IPS-18a (cell line): ENCODE results near the gene CD81.

Experiments used
- H3K27ac ChIP-seq: one replicate; pipeline ENCODE4 v1.5.1; 2013; ENCODE audit warnings: low read length
- H3K27me3 ChIP-seq: one replicate; pipeline ENCODE4 v1.6.1; 2013; ENCODE audit warnings: mild to moderate bottlenecking, low read length; ENCODE audit not compliant: control insufficient read depth, insufficient read depth
- H3K36me3 ChIP-seq: one replicate; pipeline ENCODE4 v1.6.1; 2013; ENCODE audit warnings: low read depth, low read length; ENCODE audit not compliant: control insufficient read depth
- H3K4me1 ChIP-seq: one replicate; pipeline ENCODE4 v1.6.1; 2013; ENCODE audit warnings: low read depth, low read length; ENCODE audit not compliant: control insufficient read depth
- H3K4me3 ChIP-seq: one replicate; pipeline ENCODE4 v1.5.1; 2013; ENCODE audit warnings: low read length
- H3K9ac ChIP-seq: one replicate; pipeline ENCODE4 v1.6.1; 2013; ENCODE audit warnings: mild to moderate bottlenecking, low read length, moderate library complexity
- H3K9me3 ChIP-seq: one replicate; pipeline ENCODE4 v1.6.1; 2013; ENCODE audit warnings: low read depth, low read length; ENCODE audit not compliant: control insufficient read depth

Gene CD81

GRCh38 chr11:2379466-2380174, 2.5 kb downstream of the CD81 start:
- peaks cover 4% of the 10 kb centered on the region for H3K4me1 ChIP-seq
- H3K4me3 ChIP-seq: no peak overlapping the region
- H3K36me3 ChIP-seq: no peaks in the 10 kb centered on the region

GRCh38 chr11:2380396-2380795, 3.3 kb downstream of the CD81 start:
- no peaks in the 10 kb centered on the region for H3K9me3 ChIP-seq
- no peak overlapping the region for H3K9ac ChIP-seq
- no peak overlapping the region for H3K4me3 ChIP-seq
- no peak overlapping the region for H3K27ac ChIP-seq
- peaks cover 4% of the 10 kb centered on the region for H3K4me1 ChIP-seq
- peaks cover 3% of the 10 kb centered on the region for H3K36me3 ChIP-seq
- H3K27me3 ChIP-seq: no peaks in the 10 kb centered on the region

More at GRCh38 chr11:2379466-2380174, 2.5 kb downstream of the CD81 start:
- no peak overlapping the region for H3K9ac ChIP-seq
- H3K27me3 ChIP-seq: no peaks in the 10 kb centered on the region
- H3K9me3 ChIP-seq: no peaks in the 10 kb centered on the region
- H3K27ac ChIP-seq: no peak overlapping the region

- peaks cover 3% of the 10 kb centered on the region for H3K36me3 ChIP-seq
- H3K9ac ChIP-seq: no peak overlapping the region
- no peak overlapping the region for H3K4me3 ChIP-seq
- H3K9me3 ChIP-seq: no peaks in the 10 kb centered on the region
- H3K4me1 ChIP-seq: peaks cover 4% of the 10 kb centered on the region
- H3K27ac ChIP-seq: no peak overlapping the region
- no peaks in the 10 kb centered on the region for H3K27me3 ChIP-seq
These were observed 3.8 kb downstream of the CD81 start for GRCh38 chr11:2380807-2381350.

GRCh38 chr11:2381494-2382128, 4.5 kb downstream of the CD81 start:
- Histone ChIP-seq H3K27me3 (no peaks in the 10 kb centered on the region), H3K9me3 (no peaks in the 10 kb centered on the region), H3K4me3 (no peak overlapping the region), H3K36me3 (peaks cover 3% of the 10 kb centered on the region), H3K9ac (no peak overlapping the region), H3K4me1 (peaks cover 4% of the 10 kb centered on the region), H3K27ac (no peak overlapping the region)

- peaks cover 4% of the 10 kb centered on the region for H3K4me1 ChIP-seq
- no peak overlapping the region for H3K9ac ChIP-seq
- peaks cover 3% of the 10 kb centered on the region for H3K36me3 ChIP-seq
- no peak overlapping the region for H3K4me3 ChIP-seq
- no peaks in the 10 kb centered on the region for H3K9me3 ChIP-seq
- H3K27ac ChIP-seq: no peak overlapping the region
- H3K27me3 ChIP-seq: no peaks in the 10 kb centered on the region
These were observed 5.0 kb downstream of the CD81 start for GRCh38 chr11:2382129-2382517.

GRCh38 chr11:2382936-2383851, 6.1 kb downstream of the CD81 start:
- no peak overlapping the region for H3K4me3 ChIP-seq
- H3K9me3 ChIP-seq: no peaks in the 10 kb centered on the region
- no peak overlapping the region for H3K9ac ChIP-seq
- H3K27ac ChIP-seq: no peak overlapping the region
- H3K36me3 ChIP-seq: peaks cover 3% of the 10 kb centered on the region
- H3K4me1 ChIP-seq: peaks cover 4% of the 10 kb centered on the region
- H3K27me3 ChIP-seq: no peaks in the 10 kb centered on the region

GRCh38 chr11:2383852-2384804, 7.0 kb downstream of the CD81 start:
- H3K27me3 ChIP-seq: no peaks in the 10 kb centered on the region
- peaks cover 3% of the 10 kb centered on the region for H3K36me3 ChIP-seq
- H3K9me3 ChIP-seq: no peaks in the 10 kb centered on the region
- no peak overlapping the region for H3K9ac ChIP-seq
- H3K4me1 ChIP-seq: no peaks in the 10 kb centered on the region
- H3K4me3 ChIP-seq: no peak overlapping the region
- H3K27ac ChIP-seq: no peak overlapping the region

- no peaks in the 10 kb centered on the region for H3K27me3 ChIP-seq
- H3K27ac ChIP-seq: no peak overlapping the region
- H3K4me1 ChIP-seq: peaks cover 3% of the 10 kb centered on the region
- H3K9me3 ChIP-seq: no peaks in the 10 kb centered on the region
- H3K36me3 ChIP-seq: peaks cover 3% of the 10 kb centered on the region
- no peak overlapping the region for H3K4me3 ChIP-seq
- no peak overlapping the region for H3K9ac ChIP-seq
These were observed 8.3 kb downstream of the CD81 start for GRCh38 chr11:2385156-2386151.

GRCh38 chr11:2386591-2386990, 9.5 kb downstream of the CD81 start:
- H3K4me1 ChIP-seq: peaks cover 3% of the 10 kb centered on the region
- H3K36me3 ChIP-seq: peaks cover 3% of the 10 kb centered on the region
- no peak overlapping the region for H3K4me3 ChIP-seq
- no peak overlapping the region for H3K9ac ChIP-seq
- no peaks in the 10 kb centered on the region for H3K27me3 ChIP-seq
- H3K27ac ChIP-seq: no peak overlapping the region
- no peaks in the 10 kb centered on the region for H3K9me3 ChIP-seq
